ENCODE measurements around the gene USP49.

USP49 gene

DNA sequence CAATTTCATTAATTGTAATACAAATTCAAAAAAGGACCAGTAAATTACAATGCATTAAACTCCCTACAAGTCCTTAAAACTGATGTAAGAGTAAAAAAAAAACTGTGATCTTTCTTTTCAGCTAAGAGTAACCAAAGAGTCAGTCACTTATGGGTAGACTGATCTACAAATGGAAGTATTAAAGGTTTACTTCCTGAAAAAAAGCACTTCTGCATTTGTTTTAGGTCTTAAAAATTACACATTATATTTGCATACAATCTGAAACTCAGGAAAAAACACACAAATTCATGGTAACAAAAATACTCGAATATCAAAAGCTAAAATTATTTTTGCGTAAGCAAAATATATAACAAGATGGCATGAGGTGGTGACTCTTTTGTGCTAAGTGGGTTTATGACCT is 23.5 kb downstream of the USP49 start:
- Histone ChIP-seq H3K27ac (replicated peaks) (peak overlapping the region; percentile 71), H3K4me3 (replicated peaks; ENCODE audit: insufficient read depth, low read length) (no peak overlapping the region), H3K27me3 (ENCODE audit: insufficient read depth, poor library complexity, severe bottlenecking) (no peaks in the 10 kb centered on the region)
- no peak for DNase-seq (ENCODE audit: low read depth in 1 of 2, low spot score in 1 of 2)
- TF ChIP-seq POLR2AphosphoS5 (IDR thresholded peaks at IDR 0.05; ENCODE audit: low read depth): no peak
- TF ChIP-seq SPI1 (IDR thresholded peaks at IDR 0.05; ENCODE audit: borderline replicate concordance, low read depth): peak; percentile 87
- TF ChIP-seq, protein P1, sequence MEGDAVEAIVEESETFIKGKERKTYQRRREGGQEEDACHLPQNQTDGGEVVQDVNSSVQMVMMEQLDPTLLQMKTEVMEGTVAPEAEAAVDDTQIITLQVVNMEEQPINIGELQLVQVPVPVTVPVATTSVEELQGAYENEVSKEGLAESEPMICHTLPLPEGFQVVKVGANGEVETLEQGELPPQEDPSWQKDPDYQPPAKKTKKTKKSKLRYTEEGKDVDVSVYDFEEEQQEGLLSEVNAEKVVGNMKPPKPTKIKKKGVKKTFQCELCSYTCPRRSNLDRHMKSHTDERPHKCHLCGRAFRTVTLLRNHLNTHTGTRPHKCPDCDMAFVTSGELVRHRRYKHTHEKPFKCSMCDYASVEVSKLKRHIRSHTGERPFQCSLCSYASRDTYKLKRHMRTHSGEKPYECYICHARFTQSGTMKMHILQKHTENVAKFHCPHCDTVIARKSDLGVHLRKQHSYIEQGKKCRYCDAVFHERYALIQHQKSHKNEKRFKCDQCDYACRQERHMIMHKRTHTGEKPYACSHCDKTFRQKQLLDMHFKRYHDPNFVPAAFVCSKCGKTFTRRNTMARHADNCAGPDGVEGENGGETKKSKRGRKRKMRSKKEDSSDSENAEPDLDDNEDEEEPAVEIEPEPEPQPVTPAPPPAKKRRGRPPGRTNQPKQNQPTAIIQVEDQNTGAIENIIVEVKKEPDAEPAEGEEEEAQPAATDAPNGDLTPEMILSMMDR (IDR thresholded peaks at IDR 0.05; ENCODE audit: insufficient read depth, low read length): no peak

GRCh38 chr6:41859356-41859755 is 35.8 kb downstream of the USP49 start:
- TF ChIP-seq, protein P1 (IDR thresholded peaks at IDR 0.05; ENCODE audit: insufficient read depth, low read length): no peak
- no peak for DNase-seq (ENCODE audit: low read depth in 1 of 2, low spot score in 1 of 2)
- Histone ChIP-seq H3K27ac (replicated peaks) (no peak overlapping the region), H3K27me3 (ENCODE audit: insufficient read depth, poor library complexity, severe bottlenecking) (no peaks in the 10 kb centered on the region), H3K4me3 (replicated peaks; ENCODE audit: insufficient read depth, low read length) (no peak overlapping the region)

DNA sequence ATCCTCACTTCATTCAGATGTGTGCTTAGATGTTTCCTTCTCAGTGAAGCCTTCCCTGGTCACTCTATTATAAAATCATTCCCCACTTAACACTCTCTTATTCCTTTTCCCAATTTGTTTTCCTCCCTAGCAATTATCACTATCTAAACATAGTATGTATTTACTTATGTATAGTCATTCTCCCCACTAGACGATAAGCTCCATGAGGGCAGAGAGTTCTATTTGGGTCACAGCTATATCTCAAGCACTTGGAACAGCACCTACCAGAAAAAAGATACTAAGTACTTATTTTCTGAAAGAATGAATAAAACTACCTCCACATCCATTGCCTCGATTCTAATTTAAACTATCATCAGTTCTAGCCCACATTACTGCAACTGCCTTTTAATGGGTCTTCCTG is 36.5 kb downstream of the USP49 start:
- Histone ChIP-seq H3K27ac (replicated peaks) (no peak overlapping the region), H3K27me3 (ENCODE audit: insufficient read depth, poor library complexity, severe bottlenecking) (no peaks in the 10 kb centered on the region), H3K4me3 (replicated peaks; ENCODE audit: insufficient read depth, low read length) (no peak overlapping the region)
- TF ChIP-seq SPI1 (IDR thresholded peaks at IDR 0.05; ENCODE audit: borderline replicate concordance, low read depth) (no peak), GABPA (IDR thresholded peaks at IDR 0.05; ENCODE audit: low read depth) (no peak), POLR2AphosphoS5 (IDR thresholded peaks at IDR 0.05; ENCODE audit: low read depth) (no peak), REST (IDR thresholded peaks at IDR 0.05; ENCODE audit: insufficient replicate concordance, low read depth) (no peak)
- TF ChIP-seq, protein P1 (IDR thresholded peaks at IDR 0.05; ENCODE audit: insufficient read depth, low read length): no peak
- no peak for DNase-seq (ENCODE audit: low read depth in 1 of 2, low spot score in 1 of 2)

DNA sequence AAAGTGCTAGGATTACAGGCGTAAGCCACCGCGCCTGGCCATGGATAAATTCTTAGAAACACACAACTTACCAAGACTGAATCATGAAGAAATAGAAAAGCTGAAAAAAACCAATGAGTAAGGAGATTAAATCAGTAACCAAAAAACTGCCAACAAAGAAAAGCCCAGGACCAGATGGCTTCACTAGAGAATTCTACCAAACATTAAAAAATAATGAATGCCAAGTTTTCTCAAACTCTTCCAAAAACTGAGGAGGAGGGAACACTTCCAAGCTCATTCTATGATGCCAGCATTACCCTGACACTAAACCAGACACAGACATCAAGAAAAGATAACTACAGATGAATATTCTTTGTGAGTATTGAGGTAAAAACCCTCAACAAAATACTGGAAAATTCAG is 44.3 kb downstream of the USP49 start:
- Histone ChIP-seq H3K4me3 (replicated peaks; ENCODE audit: insufficient read depth, low read length) (no peak overlapping the region), H3K27ac (replicated peaks) (no peak overlapping the region), H3K27me3 (ENCODE audit: insufficient read depth, poor library complexity, severe bottlenecking) (no peaks in the 10 kb centered on the region)
- no peak for DNase-seq (ENCODE audit: low read depth in 1 of 2, low spot score in 1 of 2)
- no peak for TF ChIP-seq GABPA (IDR thresholded peaks at IDR 0.05; ENCODE audit: low read depth)
- TF ChIP-seq, protein P1 (IDR thresholded peaks at IDR 0.05; ENCODE audit: insufficient read depth, low read length): no peak
- TF ChIP-seq POLR2AphosphoS5 (IDR thresholded peaks at IDR 0.05; ENCODE audit: low read depth): no peak
- no peak for TF ChIP-seq SPI1 (IDR thresholded peaks at IDR 0.05; ENCODE audit: borderline replicate concordance, low read depth)
- TF ChIP-seq REST (IDR thresholded peaks at IDR 0.05; ENCODE audit: insufficient replicate concordance, low read depth): no peak
